A673 (cell line): Measurements from ENCODE around the gene ZNF496.

Source experiments
- EZH2 ChIP-seq: fragments of 200-600 bp; sonication (generic); IDR thresholded peaks from 2 replicates; pipeline ENCODE4 v1.6.1; 2017; ENCODE audit warnings: borderline replicate concordance, low read depth, mild to moderate bottlenecking, mixed read lengths, antibody characterized with exemption, low read length; ENCODE audit not compliant: poor library complexity, severe bottlenecking
- TF ChIP-seq, protein P1 (sequence below): fragments of 300-800, 200-600 bp; sonication (generic); conservative IDR thresholded peaks from 2 replicates; pipeline ENCODE4 v1.5.1; 2017; ENCODE audit warnings: low read depth, mild to moderate bottlenecking, antibody characterized with exemption, low read length, moderate library complexity, mixed read lengths

GRCh38 chr1:247370786-247371732 lies 39.4 kb upstream of the ZNF496 start:
- TF ChIP-seq, protein P1, sequence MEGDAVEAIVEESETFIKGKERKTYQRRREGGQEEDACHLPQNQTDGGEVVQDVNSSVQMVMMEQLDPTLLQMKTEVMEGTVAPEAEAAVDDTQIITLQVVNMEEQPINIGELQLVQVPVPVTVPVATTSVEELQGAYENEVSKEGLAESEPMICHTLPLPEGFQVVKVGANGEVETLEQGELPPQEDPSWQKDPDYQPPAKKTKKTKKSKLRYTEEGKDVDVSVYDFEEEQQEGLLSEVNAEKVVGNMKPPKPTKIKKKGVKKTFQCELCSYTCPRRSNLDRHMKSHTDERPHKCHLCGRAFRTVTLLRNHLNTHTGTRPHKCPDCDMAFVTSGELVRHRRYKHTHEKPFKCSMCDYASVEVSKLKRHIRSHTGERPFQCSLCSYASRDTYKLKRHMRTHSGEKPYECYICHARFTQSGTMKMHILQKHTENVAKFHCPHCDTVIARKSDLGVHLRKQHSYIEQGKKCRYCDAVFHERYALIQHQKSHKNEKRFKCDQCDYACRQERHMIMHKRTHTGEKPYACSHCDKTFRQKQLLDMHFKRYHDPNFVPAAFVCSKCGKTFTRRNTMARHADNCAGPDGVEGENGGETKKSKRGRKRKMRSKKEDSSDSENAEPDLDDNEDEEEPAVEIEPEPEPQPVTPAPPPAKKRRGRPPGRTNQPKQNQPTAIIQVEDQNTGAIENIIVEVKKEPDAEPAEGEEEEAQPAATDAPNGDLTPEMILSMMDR: no peak
- no peak for TF ChIP-seq EZH2
